ENCODE measurements around the gene ACSM2A. TPM values are rescaled to one million over a fixed set of nuclear protein-coding genes. Genes with fewer than 3 reads are reported as not detected.

ACSM2A gene
- total RNA-seq, 2 experiments from 2014 or later = not detected

GRCh38 chr16:20504418-20504817 is 53.1 kb downstream of the ACSM2A start:
- no peak overlapping the region for H3K4me3 Mint-ChIP-seq
- no peak for TF ChIP-seq CTCF (IDR thresholded peaks at IDR 0.05)
- H3K27me3 Mint-ChIP-seq = peaks cover 6% of the 10 kb centered on the region
- H3K27ac Mint-ChIP-seq = no peak overlapping the region
- H3K9me3 Mint-ChIP-seq = peaks cover 9% of the 10 kb centered on the region
- Histone ChIP-seq H3K27me3 (ENCODE audit: control insufficient read depth in 1 of 2, insufficient read depth in 2 of 2, low read length in 2 of 2) (no peaks in the 10 kb centered on the region), H3K4me3 (ENCODE audit: low read length) (no peak overlapping the region), H3K4me1 (ENCODE audit: insufficient read depth, low read length) (no peaks in the 10 kb centered on the region), H3K9me3 (ENCODE audit: control insufficient read depth in 1 of 2, insufficient read depth in 1 of 2, low read length in 2 of 2) (peaks cover 7 to 11% of the 10 kb centered on the region in 2 experiments), H3K36me3 (ENCODE audit: insufficient read depth, low read length) (no peaks in the 10 kb centered on the region), H3K27ac (ENCODE audit: low read depth in 1 of 2, low read length in 2 of 2) (no peak overlapping the region)
- no peaks in the 10 kb centered on the region for H3K36me3 Mint-ChIP-seq (ENCODE audit: low read depth)
- ATAC-seq (ENCODE audit: poor library complexity) = no peak
- ChIA-PET POLR2A (no interaction called here), CTCF (no interaction called here)
- H3K4me1 Mint-ChIP-seq (ENCODE audit: low read depth) = no peaks in the 10 kb centered on the region
- no peak for DNase-seq
- intact Hi-C loops (cut with DNase I, micrococcal nuclease) = no loop called here

GRCh38 chr16:20507280-20507679 is 56.0 kb downstream of the ACSM2A start:
- peaks cover 9% of the 10 kb centered on the region for H3K9me3 Mint-ChIP-seq

GRCh38 chr16:20510323-20510722 is 59.0 kb downstream of the ACSM2A start:
- CTCF ChIA-PET = no interaction called here
- Histone ChIP-seq H3K27me3 (ENCODE audit: control insufficient read depth in 1 of 2, insufficient read depth in 2 of 2, low read length in 2 of 2) (peaks cover 0 to 3% of the 10 kb centered on the region in 2 experiments), H3K27ac (ENCODE audit: low read depth in 1 of 2, low read length in 2 of 2) (no peak overlapping the region), H3K4me1 (ENCODE audit: insufficient read depth, low read length) (no peaks in the 10 kb centered on the region), H3K36me3 (ENCODE audit: insufficient read depth, low read length) (no peaks in the 10 kb centered on the region), H3K9me3 (ENCODE audit: control insufficient read depth in 1 of 2, insufficient read depth in 1 of 2, low read length in 2 of 2) (peaks cover 7 to 8% of the 10 kb centered on the region in 2 experiments), H3K4me3 (ENCODE audit: low read length) (no peak overlapping the region)
- H3K4me3 Mint-ChIP-seq = no peak overlapping the region
- peaks cover 5% of the 10 kb centered on the region for H3K27me3 Mint-ChIP-seq
- peaks cover 13% of the 10 kb centered on the region for H3K9me3 Mint-ChIP-seq
- POLR2A ChIA-PET = no interaction called here
- H3K27ac Mint-ChIP-seq = no peak overlapping the region
- H3K36me3 Mint-ChIP-seq (ENCODE audit: low read depth) = no peaks in the 10 kb centered on the region
- no peak for DNase-seq
- intact Hi-C loops (cut with DNase I, micrococcal nuclease) = no loop called here
- no peaks in the 10 kb centered on the region for H3K4me1 Mint-ChIP-seq (ENCODE audit: low read depth)
- no peak for ATAC-seq (ENCODE audit: poor library complexity)
- no peak for TF ChIP-seq CTCF (IDR thresholded peaks at IDR 0.05)

More at GRCh38 chr16:20507280-20507679, 56.0 kb downstream of the ACSM2A start:
- ChIA-PET POLR2A (no interaction called here), CTCF (no interaction called here)
- H3K4me3 Mint-ChIP-seq = no peak overlapping the region
- Histone ChIP-seq H3K9me3 (ENCODE audit: control insufficient read depth in 1 of 2, insufficient read depth in 1 of 2, low read length in 2 of 2) (peaks cover 7 to 8% of the 10 kb centered on the region in 2 experiments), H3K36me3 (ENCODE audit: insufficient read depth, low read length) (no peaks in the 10 kb centered on the region), H3K4me1 (ENCODE audit: insufficient read depth, low read length) (no peaks in the 10 kb centered on the region), H3K27me3 (ENCODE audit: control insufficient read depth in 1 of 2, insufficient read depth in 2 of 2, low read length in 2 of 2) (no peaks in the 10 kb centered on the region), H3K4me3 (ENCODE audit: low read length) (no peak overlapping the region), H3K27ac (ENCODE audit: low read depth in 1 of 2, low read length in 2 of 2) (no peak overlapping the region)
- no peak overlapping the region for H3K27ac Mint-ChIP-seq
- TF ChIP-seq CTCF (IDR thresholded peaks at IDR 0.05) = no peak
- intact Hi-C loops (cut with DNase I, micrococcal nuclease) = no loop called here
- no peaks in the 10 kb centered on the region for H3K27me3 Mint-ChIP-seq
- ATAC-seq (ENCODE audit: poor library complexity) (no peak), DNase-seq (no peak)
- H3K4me1 Mint-ChIP-seq (ENCODE audit: low read depth) = no peaks in the 10 kb centered on the region
- no peaks in the 10 kb centered on the region for H3K36me3 Mint-ChIP-seq (ENCODE audit: low read depth)
